Measurements from ENCODE around the gene NPIPB2.
"Not testable (repeated sequence)": the region's sequence is repeated elsewhere in the genome, so short reads cannot be mapped to it uniquely, and the experiment has no call there.

NPIPB2 gene

GRCh38 chr16:11941945-11942344 is at the start of gene NPIPB2:
NPIPB2 (minus strand) TSS chr16:11942045; CDS start chr16:11942045, 0 bp downstream.
- not testable (repeated sequence) for DNase-seq (ENCODE audit: low spot score)

GRCh38 chr16:11990702-11991390 is 49.0 kb upstream of the NPIPB2 start:
- no peak for DNase-seq (ENCODE audit: low spot score)

GRCh38 chr16:11988258-11988978 is 46.6 kb upstream of the NPIPB2 start:
- no peak for DNase-seq (ENCODE audit: low spot score)

GRCh38 chr16:11986521-11987057 is 44.7 kb upstream of the NPIPB2 start:
- no peak for DNase-seq (ENCODE audit: low spot score)

- no peak for DNase-seq (ENCODE audit: low spot score)
Measured at GRCh38 chr16:11985250-11985649, 43.4 kb upstream of the NPIPB2 start.

- no peak for DNase-seq (ENCODE audit: low spot score)
Measured at GRCh38 chr16:11980136-11980844, 38.4 kb upstream of the NPIPB2 start.

- DNase-seq (ENCODE audit: low spot score) = no peak
Measured at GRCh38 chr16:11979013-11979672, 37.3 kb upstream of the NPIPB2 start.

- DNase-seq (ENCODE audit: low spot score) = no peak
Measured at GRCh38 chr16:11978080-11978479, 36.2 kb upstream of the NPIPB2 start.

- DNase-seq (ENCODE audit: low spot score) = no peak
Measured at GRCh38 chr16:11977376-11978041, 35.7 kb upstream of the NPIPB2 start.

GRCh38 chr16:11976850-11977375 is 35.1 kb upstream of the NPIPB2 start:
- no peak for DNase-seq (ENCODE audit: low spot score)

- DNase-seq (ENCODE audit: low spot score) = no peak
Measured at GRCh38 chr16:11973070-11973469, 31.2 kb upstream of the NPIPB2 start.

- DNase-seq (ENCODE audit: low spot score) = no peak
Measured at GRCh38 chr16:11972128-11972527, 30.3 kb upstream of the NPIPB2 start.

- DNase-seq (ENCODE audit: low spot score) = not testable (repeated sequence)
Measured at GRCh38 chr16:11970292-11970691, 28.4 kb upstream of the NPIPB2 start.

GRCh38 chr16:11968577-11968976 is 26.7 kb upstream of the NPIPB2 start:
- no peak for DNase-seq (ENCODE audit: low spot score)

GRCh38 chr16:11967195-11967911 is 25.5 kb upstream of the NPIPB2 start:
- no peak for DNase-seq (ENCODE audit: low spot score)

- no peak for DNase-seq (ENCODE audit: low spot score)
Measured at GRCh38 chr16:11966173-11966572, 24.3 kb upstream of the NPIPB2 start.

GRCh38 chr16:11964761-11965551 is 23.1 kb upstream of the NPIPB2 start, which contains the start of gene TNFRSF17:
TNFRSF17 (plus strand) TSS chr16:11965210; CDS start chr16:11965325, 115 bp downstream.
- DNase-seq (ENCODE audit: low spot score) = no peak

GRCh38 chr16:11963706-11964105 is 21.9 kb upstream of the NPIPB2 start:
- no peak for DNase-seq (ENCODE audit: low spot score)

- DNase-seq (ENCODE audit: low spot score) = not testable (repeated sequence)
Measured at GRCh38 chr16:11962978-11963377, 21.1 kb upstream of the NPIPB2 start.

- DNase-seq (ENCODE audit: low spot score) = not testable (repeated sequence)
Measured at GRCh38 chr16:11962457-11962856, 20.6 kb upstream of the NPIPB2 start.

Measured in ecto neural progenitor cell (in vitro differentiated cells).